GM19468 (cell line): Measurements from ENCODE around the gene MYADM.

ENCODE experiments used
- ATAC-seq: cut with Tn5 transposase; IDR thresholded peaks from one replicate; pipeline ENCODE4 v1.9.1; 2021; ENCODE audit warnings: mild to moderate bottlenecking, moderate library complexity, moderate number of reproducible peaks; ENCODE audit not compliant: unreplicated experiment; ENCODE audit errors: extremely low read depth

MYADM gene

DNA sequence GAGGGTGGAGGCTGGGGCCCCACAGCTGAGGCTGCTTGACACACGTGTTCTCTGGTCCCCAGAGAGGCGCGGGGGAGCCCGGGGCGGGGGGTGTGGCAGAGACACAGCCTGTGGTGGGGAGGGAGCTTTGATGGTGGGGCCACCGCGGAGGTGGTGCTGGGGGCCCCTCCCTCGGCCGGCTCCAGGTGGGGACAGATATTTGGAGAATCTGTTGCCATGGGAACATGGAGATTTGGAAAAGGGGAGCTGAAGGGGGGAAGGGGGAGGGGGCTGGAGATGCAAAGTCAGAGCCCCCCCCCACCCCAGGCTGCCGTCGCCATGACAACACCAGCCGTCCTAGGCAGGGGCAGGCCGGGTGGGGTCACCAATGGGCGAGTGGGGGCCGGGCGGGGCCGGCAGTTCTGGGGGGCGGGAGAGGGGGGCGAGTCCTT, 15.6 kb downstream of the MYADM start:
- ATAC-seq, result no peak

DNA sequence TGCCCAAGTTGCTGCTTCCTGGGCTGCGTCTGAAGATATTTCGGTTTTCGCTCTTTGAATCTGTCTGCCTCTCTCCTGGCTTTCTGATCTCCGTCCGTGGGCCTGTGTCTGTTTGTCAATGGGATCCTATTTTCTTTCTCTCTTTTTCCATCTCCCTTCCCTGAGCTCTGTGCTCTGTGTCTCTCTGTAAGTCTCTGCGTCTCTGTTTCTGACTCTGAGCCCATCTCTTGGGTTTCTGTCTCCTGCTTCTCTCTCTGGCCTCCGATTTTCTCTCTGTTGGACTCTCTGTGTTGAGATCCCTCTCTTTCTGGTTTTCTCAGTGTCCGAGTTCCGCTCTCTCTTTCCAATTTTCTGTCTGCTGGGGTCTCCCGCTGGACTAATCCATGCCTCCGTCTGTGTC, 16.1 kb downstream of the MYADM start:
- no peak for ATAC-seq

DNA sequence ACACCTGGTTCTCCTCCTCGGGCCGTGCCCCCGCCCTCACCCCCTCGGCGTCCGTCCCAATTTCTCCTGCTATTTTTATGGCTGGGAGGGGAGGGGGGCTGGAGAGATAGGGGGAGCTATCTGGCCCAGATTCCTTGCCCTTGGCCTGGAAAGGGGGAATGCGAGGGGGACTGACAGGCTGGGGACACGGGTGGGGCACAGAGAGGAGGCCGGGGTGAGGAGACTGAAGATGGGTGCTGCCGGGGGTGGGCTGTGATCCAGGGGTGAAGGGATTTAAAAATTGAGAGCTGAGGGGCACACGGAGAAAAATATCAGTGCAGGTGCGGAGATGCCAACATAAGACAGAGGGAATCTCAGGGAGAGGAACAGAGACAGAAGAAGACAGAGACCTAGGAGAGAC, 16.6 kb downstream of the MYADM start:
- no peak for ATAC-seq

DNA sequence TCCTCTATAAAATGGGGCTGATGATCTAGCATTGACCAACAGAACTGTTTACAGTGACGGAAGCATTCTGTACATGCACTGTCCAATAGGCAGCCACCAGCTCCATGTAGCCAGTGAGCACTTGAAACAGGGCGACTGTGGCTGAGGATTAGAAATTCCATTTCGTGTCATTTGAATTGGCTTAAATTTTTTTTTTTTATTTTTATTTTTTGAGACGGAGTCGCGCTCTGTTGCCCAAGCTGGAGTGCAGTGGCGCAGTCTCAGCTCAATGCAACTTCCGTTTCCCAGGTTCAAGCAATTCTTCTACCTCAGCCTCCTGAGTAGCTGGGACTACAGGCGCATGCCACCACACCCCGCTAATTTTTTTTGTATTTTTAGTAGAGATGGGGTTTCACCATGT, 17.4 kb downstream of the MYADM start:
- ATAC-seq, result no peak

DNA sequence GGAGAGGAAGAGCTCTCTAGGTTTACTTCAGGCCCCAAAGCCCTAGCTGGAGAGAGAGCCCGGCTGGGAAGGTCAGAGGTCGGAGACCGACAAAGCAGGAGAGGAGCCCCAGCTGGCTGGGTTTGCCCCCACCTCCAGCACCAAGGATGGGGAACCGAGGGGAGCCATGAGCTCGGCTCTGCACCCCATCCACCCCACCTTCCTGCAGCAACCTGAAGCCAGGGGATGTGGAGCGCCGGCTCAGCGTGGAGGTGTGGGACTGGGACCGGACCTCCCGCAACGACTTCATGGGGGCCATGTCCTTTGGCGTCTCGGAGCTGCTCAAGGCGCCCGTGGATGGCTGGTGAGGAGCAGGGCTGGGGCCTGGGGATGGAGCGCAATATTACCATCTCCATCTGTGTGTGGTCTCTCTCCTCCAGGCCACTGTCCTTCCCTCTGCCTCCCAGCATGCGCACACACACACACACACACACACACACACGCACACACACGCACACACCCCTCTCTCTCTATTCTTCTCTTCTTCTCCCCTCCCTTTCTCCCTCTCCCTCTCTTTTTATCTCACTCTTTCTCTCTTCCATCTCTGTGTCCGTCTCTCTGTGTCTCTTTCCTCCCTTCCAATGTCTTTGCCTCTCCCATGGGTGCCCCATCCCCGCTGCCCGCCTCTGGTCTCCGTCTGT, 24.8 kb downstream of the MYADM start:
- ATAC-seq, result no peak

DNA sequence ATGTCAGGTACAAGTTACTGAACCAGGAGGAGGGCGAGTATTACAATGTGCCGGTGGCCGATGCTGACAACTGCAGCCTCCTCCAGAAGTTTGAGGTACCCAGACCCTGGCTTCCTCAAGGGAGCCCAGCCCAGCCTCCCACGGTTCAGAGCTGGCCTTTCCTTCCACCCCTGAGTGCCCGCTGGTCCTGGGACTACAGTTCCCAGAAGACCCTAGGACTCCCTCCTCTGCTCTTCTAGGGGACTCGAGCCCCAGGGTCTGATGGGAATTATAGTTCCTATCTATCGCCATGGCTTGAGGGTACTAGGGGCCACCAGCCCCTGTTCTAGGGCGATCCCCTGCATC, 25.3 kb downstream of the MYADM start:
- no peak for ATAC-seq

DNA sequence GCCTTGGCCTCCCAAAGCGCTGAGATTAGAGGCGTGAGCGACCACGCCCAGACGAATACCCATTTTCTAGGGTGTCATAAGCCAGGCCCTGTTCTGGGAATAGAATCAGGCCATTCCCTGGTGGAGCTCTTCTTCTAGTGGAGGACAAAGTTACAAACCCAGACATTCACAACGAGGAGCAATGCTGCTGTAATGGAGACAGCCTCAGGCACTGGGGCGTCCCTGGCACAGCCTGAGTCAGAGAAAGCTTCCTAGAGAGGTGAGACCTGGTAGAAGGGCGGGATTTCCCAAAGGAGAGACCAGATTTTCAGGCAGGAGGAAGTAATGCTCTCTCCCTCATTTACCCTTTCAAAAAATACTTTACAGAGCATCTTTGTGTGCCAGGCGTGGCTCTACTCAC, 27.0 kb downstream of the MYADM start:
- ATAC-seq, result no peak

DNA sequence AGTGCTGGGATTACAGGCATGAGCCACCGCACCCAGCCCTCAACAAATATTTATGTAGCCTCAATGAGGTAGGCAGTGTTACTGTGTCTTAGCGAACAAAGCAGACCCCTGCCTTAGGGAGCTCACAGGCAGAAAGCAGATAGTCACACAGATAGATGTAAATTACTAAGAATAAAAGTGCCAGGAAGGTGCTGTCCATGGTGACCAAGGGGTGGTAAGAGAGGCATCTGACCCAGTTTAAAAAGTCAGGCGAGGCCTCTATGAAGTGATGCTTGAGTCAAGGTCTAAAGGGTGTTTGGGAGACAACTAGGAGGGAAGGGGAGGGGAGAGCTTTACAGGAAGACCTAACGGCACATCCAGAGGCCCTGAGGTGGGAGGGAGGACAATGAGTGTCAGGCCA, 29.0 kb downstream of the MYADM start:
- no peak for ATAC-seq

DNA sequence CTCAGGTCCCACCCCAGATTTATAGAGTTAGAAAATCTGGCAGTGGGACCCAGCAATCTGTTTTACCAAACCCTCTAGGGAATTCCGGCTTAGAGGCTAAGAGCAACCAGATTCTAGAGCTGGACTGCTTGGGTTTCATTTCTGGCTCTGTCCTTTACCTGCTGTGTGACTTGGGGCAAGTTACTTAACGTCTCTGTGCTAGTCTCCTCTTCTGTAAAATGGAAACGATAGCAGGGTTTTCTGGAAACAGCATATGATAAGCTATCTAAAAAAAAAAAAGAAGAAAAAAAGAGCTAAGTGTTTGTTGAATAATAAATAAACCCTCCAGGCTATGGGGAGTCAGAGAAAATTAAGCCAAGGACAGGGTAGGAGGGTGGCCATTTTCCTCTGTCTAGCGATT, 29.8 kb downstream of the MYADM start:
- no peak for ATAC-seq

DNA sequence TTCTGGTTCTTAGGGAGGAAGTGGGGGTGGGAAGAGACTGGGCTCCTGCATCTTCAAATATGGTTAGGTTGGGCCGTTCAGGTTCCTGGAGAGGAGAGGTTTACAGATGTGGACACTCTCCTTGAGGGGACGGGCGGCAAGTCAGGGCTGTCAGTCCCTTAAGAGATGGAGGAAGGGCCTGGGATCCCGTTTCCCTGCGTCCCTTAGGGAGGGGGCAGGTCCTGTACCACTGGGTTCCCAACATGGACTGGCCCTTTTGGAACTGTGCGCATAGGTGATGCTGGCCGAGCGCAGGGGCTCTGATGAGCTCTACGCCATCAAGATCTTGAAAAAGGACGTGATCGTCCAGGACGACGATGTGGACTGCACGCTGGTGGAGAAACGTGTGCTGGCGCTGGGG, 30.5 kb downstream of the MYADM start:
- ATAC-seq, result no peak

DNA sequence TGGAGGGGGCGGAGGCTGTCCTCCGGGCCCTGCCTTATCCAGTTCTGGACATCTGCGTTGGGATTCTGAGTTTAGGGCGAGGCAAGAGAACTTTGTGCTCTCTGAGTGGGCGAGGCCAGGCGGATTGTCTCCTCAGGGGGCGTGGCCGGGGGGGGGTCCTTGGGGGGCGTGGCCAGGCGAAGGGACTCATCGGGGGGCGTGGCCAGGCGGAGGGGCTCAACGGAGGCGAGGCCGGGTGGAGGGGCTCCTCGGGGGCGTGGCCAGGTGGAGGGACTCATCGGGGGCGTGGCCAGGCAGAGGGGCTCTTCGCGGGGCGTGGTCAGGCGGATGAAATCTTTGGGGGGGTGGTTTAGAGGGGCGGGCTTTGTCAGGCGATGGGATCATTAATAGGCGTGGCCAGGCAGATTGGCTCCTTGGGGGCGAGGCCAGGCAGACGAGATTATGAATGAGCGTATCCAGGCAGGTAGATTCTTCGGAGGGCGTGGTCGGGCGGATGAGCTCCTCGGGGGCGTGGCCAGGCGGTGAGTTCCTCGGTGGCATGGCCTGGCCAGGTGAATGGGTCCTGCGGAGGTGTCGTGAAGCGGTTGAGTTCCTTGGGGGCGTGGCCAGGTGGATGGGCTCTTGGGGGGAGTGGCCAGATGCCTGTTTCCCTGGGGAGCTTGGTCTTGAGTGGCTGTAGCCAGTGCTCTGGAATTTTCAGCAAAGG, 31.1 kb downstream of the MYADM start:
- ATAC-seq, result no peak

DNA sequence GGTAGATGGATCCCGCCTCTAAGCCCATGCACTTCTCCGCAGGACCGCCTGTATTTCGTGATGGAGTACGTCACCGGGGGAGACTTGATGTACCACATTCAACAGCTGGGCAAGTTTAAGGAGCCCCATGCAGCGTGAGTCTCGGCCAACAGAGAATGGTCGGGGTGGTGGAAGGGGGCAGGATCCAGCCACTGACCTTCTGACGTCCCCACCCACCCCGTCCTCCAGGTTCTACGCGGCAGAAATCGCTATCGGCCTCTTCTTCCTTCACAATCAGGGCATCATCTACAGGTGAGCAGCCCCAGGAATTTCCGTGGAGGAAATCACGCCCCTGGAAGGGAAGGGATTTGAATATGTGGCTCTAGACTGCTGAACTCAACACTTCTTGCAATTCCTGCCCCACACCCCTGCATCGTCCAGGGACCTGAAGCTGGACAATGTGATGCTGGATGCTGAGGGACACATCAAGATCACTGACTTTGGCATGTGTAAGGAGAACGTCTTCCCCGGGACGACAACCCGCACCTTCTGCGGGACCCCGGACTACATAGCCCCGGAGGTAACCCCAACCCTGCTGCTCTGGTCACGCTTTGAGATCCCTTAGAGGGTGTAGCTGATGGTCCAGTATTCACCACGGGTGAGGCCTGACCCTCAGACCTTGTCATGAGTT, 32.6 kb downstream of the MYADM start:
- no peak for ATAC-seq

DNA sequence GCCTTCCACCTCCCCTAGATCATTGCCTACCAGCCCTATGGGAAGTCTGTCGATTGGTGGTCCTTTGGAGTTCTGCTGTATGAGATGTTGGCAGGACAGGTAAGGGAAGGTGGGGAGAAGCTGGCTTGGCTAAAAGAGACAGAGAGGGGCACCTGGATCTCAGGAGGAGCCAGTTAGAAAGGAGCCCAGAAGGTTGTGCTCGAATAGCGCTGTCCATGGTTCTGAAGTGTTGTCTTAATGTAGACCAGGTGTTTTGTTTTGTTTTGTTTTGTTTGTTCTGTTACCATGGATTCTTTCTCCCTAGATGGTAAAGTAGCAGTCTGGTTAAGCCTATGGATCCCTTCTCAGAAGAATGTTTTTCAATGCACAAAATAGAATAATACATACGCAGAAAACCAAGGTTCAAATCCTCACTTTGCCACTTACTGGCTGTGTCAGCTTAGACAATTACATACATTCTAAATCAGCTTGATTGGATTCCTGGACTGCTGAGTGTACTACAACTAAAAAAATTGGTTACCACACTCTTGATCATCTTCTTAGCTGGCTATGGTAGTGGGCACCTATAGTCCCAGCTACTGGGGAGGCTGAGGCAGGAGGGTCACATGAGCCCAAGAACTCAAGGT, 35.5 kb downstream of the MYADM start:
- ATAC-seq, result no peak

DNA sequence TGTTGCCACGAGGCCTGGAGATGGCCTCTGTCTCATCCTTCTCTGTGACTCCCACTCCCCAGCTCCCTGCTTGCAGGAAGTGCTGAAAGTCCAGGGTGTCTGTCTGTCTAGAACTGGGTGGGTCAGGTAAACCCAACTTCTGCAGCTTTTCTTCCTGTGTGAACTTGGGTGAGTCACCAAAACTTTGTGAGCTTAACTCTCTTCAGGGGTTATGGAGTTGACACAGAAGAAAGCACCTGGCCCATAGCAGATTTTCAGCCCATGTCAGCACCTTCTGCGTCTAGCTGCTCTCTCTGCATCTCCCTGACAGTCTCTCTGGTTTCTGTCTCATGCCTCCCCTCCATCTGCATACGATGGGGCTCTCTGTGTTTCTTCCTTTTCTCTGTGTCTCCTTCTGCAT, 37.2 kb downstream of the MYADM start:
- no peak for ATAC-seq

DNA sequence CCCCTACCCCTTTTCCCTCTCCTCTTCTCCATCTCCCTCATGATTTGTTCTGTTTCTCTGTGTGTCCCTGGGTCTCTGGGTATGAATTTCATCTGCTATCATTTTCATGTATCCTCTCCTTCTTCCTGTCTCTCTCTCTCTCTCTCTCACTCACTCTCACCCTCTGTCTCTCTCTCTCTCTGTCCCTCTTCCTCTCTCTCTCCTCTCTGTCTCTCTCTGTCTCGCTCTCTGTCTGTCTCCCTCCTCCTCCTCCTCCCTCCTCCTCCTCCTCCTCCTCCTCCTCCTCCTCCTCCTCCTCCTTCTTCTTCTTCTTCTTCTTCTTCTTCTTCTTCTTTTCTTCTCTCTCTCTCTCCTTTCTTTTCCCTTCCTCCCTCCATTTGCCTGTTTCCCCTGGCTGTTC, 38.1 kb downstream of the MYADM start:
- ATAC-seq, result no peak

DNA sequence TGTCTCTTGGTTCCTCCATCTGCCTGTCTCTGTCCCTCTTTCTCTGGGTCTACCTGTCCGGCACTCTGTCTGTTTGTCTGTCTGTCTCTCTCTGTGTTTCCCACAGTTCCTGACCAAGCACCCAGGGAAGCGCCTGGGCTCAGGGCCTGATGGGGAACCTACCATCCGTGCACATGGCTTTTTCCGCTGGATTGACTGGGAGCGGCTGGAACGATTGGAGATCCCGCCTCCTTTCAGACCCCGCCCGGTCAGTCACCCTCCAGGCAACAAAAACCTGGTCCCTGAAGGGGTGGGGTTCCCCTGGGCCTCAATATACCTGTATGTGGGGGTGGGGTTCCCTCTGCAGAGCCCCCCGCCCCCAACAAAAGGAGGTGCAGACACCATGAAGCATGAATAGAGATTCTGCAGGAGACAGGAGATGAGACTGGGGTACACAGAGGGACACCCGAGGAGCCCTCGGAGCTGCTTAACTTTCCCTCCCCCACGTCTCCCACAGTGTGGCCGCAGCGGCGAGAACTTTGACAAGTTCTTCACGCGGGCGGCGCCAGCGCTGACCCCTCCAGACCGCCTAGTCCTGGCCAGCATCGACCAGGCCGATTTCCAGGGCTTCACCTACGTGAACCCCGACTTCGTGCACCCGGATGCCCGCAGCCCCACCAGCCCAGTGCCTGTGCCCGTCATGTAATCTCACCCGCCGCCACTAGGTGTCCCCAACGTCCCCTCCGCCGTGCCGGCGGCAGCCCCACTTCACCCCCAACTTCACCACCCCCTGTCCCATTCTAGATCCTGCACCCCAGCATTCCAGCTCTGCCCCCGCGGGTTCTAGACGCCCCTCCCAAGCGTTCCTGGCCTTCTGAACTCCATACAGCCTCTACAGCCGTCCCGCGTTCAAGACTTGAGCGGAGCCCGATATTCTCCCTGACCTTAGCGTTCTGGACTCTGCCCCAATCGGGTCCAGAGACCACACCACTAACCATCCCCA, 38.8 kb downstream of the MYADM start:
- no peak for ATAC-seq

DNA sequence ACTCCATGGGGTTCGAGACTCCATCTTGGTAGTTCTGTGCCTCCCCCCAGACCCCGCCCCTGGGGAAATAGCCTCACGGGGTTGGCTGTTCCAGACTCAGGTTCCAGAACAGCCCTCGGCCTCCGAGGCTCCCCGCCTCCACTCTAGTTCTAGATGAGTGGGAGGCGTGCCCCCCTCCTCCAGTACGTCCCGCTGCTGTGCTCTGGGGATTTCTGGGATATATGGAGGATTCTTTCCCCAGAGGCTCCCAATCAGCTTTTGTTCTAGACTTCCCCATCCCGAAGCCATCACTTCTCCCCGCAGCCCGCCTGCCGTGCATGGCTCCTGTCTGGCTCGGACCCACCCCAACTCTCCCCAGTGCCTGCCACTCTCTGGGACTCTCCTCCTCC, 39.5 kb downstream of the MYADM start:
- no peak for ATAC-seq

DNA sequence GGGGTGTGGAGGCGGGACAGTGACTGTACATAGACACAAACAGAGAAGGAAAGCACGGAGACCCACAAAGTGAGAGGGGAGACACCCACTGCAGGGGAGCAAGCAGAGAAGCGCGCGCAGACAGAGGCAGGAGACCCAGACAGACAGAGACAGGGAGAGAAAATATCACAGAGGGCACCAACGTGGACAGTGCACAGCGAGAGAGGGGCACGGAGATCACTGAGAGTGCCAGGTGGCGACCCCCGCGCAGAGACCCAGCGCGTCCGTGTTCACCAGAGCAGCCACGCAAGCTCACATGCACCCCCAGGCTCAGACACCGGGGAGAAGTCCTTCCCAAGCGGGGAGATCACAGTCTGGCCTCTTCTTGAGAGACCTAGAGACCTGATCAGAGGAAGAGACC, 40.0 kb downstream of the MYADM start:
- no peak for ATAC-seq

DNA sequence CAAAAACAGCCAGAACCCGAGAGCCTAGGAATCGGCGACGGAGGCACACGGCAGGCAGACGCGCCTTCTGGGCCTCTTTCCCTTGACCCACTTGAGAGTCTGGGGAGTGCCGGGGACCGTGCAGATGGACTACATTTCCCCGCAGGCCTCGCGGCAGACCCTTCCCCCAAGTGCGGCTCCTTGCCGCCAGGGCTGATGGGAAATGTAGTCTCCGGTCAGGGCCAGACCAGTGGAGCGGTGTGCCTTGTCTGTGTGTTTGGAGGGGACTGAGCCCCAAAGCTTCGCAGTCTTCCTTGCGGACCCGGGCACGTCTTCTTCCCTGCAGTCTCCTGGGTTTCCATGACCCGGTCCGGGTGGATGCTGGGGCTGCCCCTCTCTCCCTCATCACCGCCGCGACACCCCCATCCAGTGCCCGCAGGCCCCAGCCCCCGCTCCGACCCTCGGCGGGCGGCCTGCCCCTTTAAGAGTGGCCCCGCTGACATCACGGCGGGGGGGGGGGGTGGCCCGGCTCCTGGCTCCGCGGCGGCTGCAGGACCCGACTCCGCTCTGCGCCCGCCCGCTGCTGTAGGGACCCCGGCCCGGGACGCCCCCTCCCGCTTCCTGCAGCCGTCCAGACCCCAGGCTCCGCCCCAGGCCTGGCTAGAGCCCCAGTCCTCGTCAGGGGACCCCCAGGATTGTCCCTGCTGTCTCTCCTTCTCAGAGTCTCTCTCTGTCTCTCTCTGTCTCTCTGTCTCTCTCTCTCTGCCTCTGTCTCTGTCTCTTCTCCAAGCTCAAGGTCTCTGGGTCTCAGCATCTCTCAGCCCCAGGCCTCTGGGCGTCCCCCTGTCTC, 40.6 kb downstream of the MYADM start:
- no peak for ATAC-seq
